Uterus (tissue), 4 donors: ENCODE measurements around the gene PGBD5. TPM values are rescaled to one million over a fixed set of nuclear protein-coding genes. Genes with fewer than 3 reads are reported as not detected.

ENCODE experiments used
- DNase-seq, 2 donors: peaks; one replicate each; pipeline ENCODE4 v3.0.0-alpha.2; 2019 to 2020
- H3K27ac ChIP-seq, 2 donors: fragments of 200-600 bp; sonication (generic); 1 replicate in 1 of 2; 2 replicates in 1 of 2; pipeline ENCODE4 v1.5.1; 2016 to 2018
- H3K27me3 ChIP-seq, 2 donors: fragments of 200-600 bp; sonication (generic); one replicate each; pipeline ENCODE4 v1.5.1; 2018 to 2019; ENCODE audit warnings: control low read depth in 1 of 2
- H3K36me3 ChIP-seq, 2 donors: fragments of 200-600 bp; sonication (generic); one replicate each; pipeline ENCODE4 v1.5.1; 2019; ENCODE audit warnings: control low read depth in 1 of 2
- H3K4me1 ChIP-seq, 2 donors: fragments of 200-600 bp; sonication (generic); one replicate each; pipeline ENCODE4 v1.5.1; 2018 to 2019; ENCODE audit warnings: control low read depth in 1 of 2
- H3K4me3 ChIP-seq, 2 donors: fragments of 200-600 bp; sonication (generic); 1 replicate in 1 of 2; 2 replicates in 1 of 2; pipeline ENCODE4 v1.5.1; 2018 to 2019; ENCODE audit warnings: mild to moderate bottlenecking in 1 of 2
- H3K9me3 ChIP-seq, 2 donors: fragments of 200-600 bp; sonication (generic); one replicate each; pipeline ENCODE4 v1.5.1; 2019; ENCODE audit warnings: control low read depth in 1 of 2
- CTCF ChIP-seq, 4 experiments: fragments of 200-600 bp in 2 of 4; fragments of 450-650 bp in 2 of 4; sonication (generic) in 2 of 4; IDR thresholded peaks; one replicate each; pipeline ENCODE4 v1.5.1; 2016 to 2019; ENCODE audit warnings: antibody characterized with exemption in 4 of 4, mild to moderate bottlenecking in 2 of 4, moderate library complexity in 1 of 4
- POLR2A ChIP-seq, 2 donors: fragments of 450-650 bp; IDR thresholded peaks; one replicate each; pipeline ENCODE4 v1.6.1; 2016; ENCODE audit warnings: antibody characterized with exemption in 2 of 2, mild to moderate bottlenecking in 1 of 2, moderate library complexity in 1 of 2
- intact Hi-C: fragments of 100-400 bp; cut with DNase I; formaldehyde crosslinking; loops from one replicate; pipeline ENCODE4 v1.15.1; 2023; ENCODE audit warnings: low total_unique reads
- total RNA-seq, 4 donors: library from RNA; depleted of rRNA in 3 of 4; stranded (reverse); fragments of >200 nt in 3 of 4; gene quantifications; one replicate each; pipeline versions ENCODE4 v1.1.0 to v1.2.4, GENCODE V29; 2014 to 2023
- donor health status: DM: yes; HTN: yes; CAD: no.

PGBD5 gene
- total RNA-seq, 4 donors from 2014 or later: under 0.01 to 0.69 (median 0.11) TPM

GRCh38 chr1:230319014-230319747 is 107.0 kb downstream of the PGBD5 start:
- Histone ChIP-seq H3K27me3 (no peaks in the 10 kb centered on the region), H3K9me3 (no peaks in the 10 kb centered on the region), H3K4me3 (no peak overlapping the region), H3K27ac (no peak overlapping the region), H3K36me3 (no peaks in the 10 kb centered on the region), H3K4me1 (no peaks in the 10 kb centered on the region)
- intact Hi-C loops: loop anchor here (5.0 kb wide), 1 partner anchor 652 kb away; no protein-coding TSS in a partner anchor
- no peak for DNase-seq
- TF ChIP-seq CTCF (IDR thresholded peaks at IDR 0.05) (no peak), POLR2A (IDR thresholded peaks at IDR 0.05) (no peak)

- DNase-seq: no peak
- intact Hi-C loops: loop anchor here (5.0 kb wide), 1 partner anchor 651 kb away; no protein-coding TSS in a partner anchor
Measured at GRCh38 chr1:230317823-230318819, 108.0 kb downstream of the PGBD5 start.

GRCh38 chr1:230316864-230317745 is 109.0 kb downstream of the PGBD5 start:
- TF ChIP-seq CTCF (IDR thresholded peaks at IDR 0.05) (no peak), POLR2A (IDR thresholded peaks at IDR 0.05) (no peak)
- no peak overlapping the region for H3K27ac ChIP-seq
- H3K4me3 ChIP-seq: no peak overlapping the region
- intact Hi-C loops: loop anchor here (5.0 kb wide), 1 partner anchor 650 kb away; no protein-coding TSS in a partner anchor
- no peaks in the 10 kb centered on the region for H3K9me3 ChIP-seq
- H3K27me3 ChIP-seq: no peaks in the 10 kb centered on the region
- no peak for DNase-seq
- H3K36me3 ChIP-seq: no peaks in the 10 kb centered on the region
- no peaks in the 10 kb centered on the region for H3K4me1 ChIP-seq

More at GRCh38 chr1:230317823-230318819, 108.0 kb downstream of the PGBD5 start:
- H3K27me3 ChIP-seq: no peaks in the 10 kb centered on the region
- no peak overlapping the region for H3K27ac ChIP-seq
- no peaks in the 10 kb centered on the region for H3K4me1 ChIP-seq
- no peak for TF ChIP-seq POLR2A (IDR thresholded peaks at IDR 0.05)
- no peaks in the 10 kb centered on the region for H3K36me3 ChIP-seq
- no peaks in the 10 kb centered on the region for H3K9me3 ChIP-seq
- H3K4me3 ChIP-seq: no peak overlapping the region

- no peak for DNase-seq
Measured at GRCh38 chr1:230315099-230315498, 111.0 kb downstream of the PGBD5 start.

More at GRCh38 chr1:230315099-230315498, 111.0 kb downstream of the PGBD5 start:
- no peaks in the 10 kb centered on the region for H3K27me3 ChIP-seq
- no peak overlapping the region for H3K4me3 ChIP-seq
- no peaks in the 10 kb centered on the region for H3K9me3 ChIP-seq
- no peak overlapping the region for H3K27ac ChIP-seq
- no peaks in the 10 kb centered on the region for H3K4me1 ChIP-seq
- no peaks in the 10 kb centered on the region for H3K36me3 ChIP-seq
- intact Hi-C loops: loop anchor here (5.0 kb wide), 1 partner anchor 648 kb away; no protein-coding TSS in a partner anchor
- TF ChIP-seq CTCF (IDR thresholded peaks at IDR 0.05) (no peak), POLR2A (IDR thresholded peaks at IDR 0.05) (no peak)
